Measurements from ENCODE around the gene ZFAND3. TPM values are rescaled to one million over a fixed set of nuclear protein-coding genes. Genes with fewer than 3 reads are reported as not detected.

ZFAND3 gene
- total and polyA plus RNA-seq, 2 of the 4 experiments (the other 2 are of a cell fraction) = 10.9 to 26.7 TPM

- H4K20me1 ChIP-seq (ENCODE audit: insufficient read depth, low read length) = peaks cover 75% of the 10 kb centered on the region
- no peak overlapping the region for H3K23ac ChIP-seq (ENCODE audit: low read depth, low read length)
- peak; percentile 5 for DNase-seq
- H2BK15ac ChIP-seq (ENCODE audit: low read depth, low read length) = no peak overlapping the region
- H3K18ac ChIP-seq (ENCODE audit: low read depth, low read length) = no peak overlapping the region
- TF ChIP-seq USF2 (IDR thresholded peaks at IDR 0.05; ENCODE audit: low read depth, low read length) = peak; percentile 22; the same call in 1 of the 2 replicates
- TF ChIP-seq CHD1 (IDR thresholded peaks at IDR 0.05; ENCODE audit: low read depth, low read length) = no peak
- 0 out of 2 replicates have a peak, but pooled peaks have one; percentile 13 for TF ChIP-seq BHLHE40 (IDR thresholded peaks at IDR 0.05; ENCODE audit: low read depth, low read length)
- peaks cover 17% of the 10 kb centered on the region; the same call in 1 of the 2 replicates for H3K4me1 ChIP-seq (ENCODE audit: control insufficient read depth, insufficient read depth, low read length)
- H2BK20ac ChIP-seq (ENCODE audit: low read depth, low read length) = no peak overlapping the region
- no peak overlapping the region for H4K91ac ChIP-seq (ENCODE audit: insufficient read depth, low read depth, low read length)
- no peak overlapping the region for H3K27ac ChIP-seq (ENCODE audit: insufficient read depth, low read length)
- H3K9me1 ChIP-seq (ENCODE audit: insufficient read depth, low read length) = peaks cover 35% of the 10 kb centered on the region
- no peak overlapping the region for H2BK120ac ChIP-seq (ENCODE audit: low read depth, low read length)
- in situ Hi-C loops (cut with MboI; ENCODE audit: low sequenced_read_pairs) (no loop called here), intact Hi-C loops (cut with micrococcal nuclease) (loop anchor here (10.0 kb wide), 2 partner anchors 111 to 419 kb away; no protein-coding TSS in a partner anchor), dilution Hi-C loops (cut with HindIII; ENCODE audit: low sequenced_read_pairs, unreplicated experiment) (no loop called here)
- H3K56ac ChIP-seq (ENCODE audit: extremely low read depth, insufficient read depth, low read length) = no peak overlapping the region
- H4K5ac ChIP-seq (ENCODE audit: low read depth, low read length) = no peak overlapping the region
- no peak overlapping the region for H3K4me2 ChIP-seq (ENCODE audit: low read depth, low read length)
- no peak overlapping the region for H2AFZ ChIP-seq (replicated peaks; ENCODE audit: low read length, poor library complexity)
- H2AK5ac ChIP-seq (ENCODE audit: low read depth, low read length) = peak overlapping the region; percentile 32; the same call in 1 of the 2 replicates
- ChIA-PET POLR2A (ENCODE audit: unreplicated experiment) (no interaction called here), CTCF (no interaction called here)
- no peak overlapping the region for H3K9ac ChIP-seq (ENCODE audit: low read depth, low read length)
- peak overlapping the region; percentile 30; the same call in 1 of the 2 replicates for H3K14ac ChIP-seq (replicated peaks; ENCODE audit: low read depth, low read length)
- H4K8ac ChIP-seq (ENCODE audit: low read depth in 2 of 2, low read length in 2 of 2) = no peak overlapping the region
- peaks cover 59 to 88% of the 10 kb centered on the region in 2 experiments for H3K79me1 ChIP-seq (ENCODE audit: low read depth in 1 of 2, low read length in 2 of 2)
- H3K9me3 ChIP-seq (ENCODE audit: control insufficient read depth, insufficient read depth, low read length) = no peaks in the 10 kb centered on the region
- ATAC-seq (ENCODE audit: low read depth) = no peak
- H2BK5ac ChIP-seq (ENCODE audit: low read depth, low read length, poor library complexity, severe bottlenecking) = no peak overlapping the region
- H2AK9ac ChIP-seq (replicated peaks; ENCODE audit: low read depth, low read length, poor library complexity) = peak overlapping the region; percentile 13
- no peaks in the 10 kb centered on the region for H3K27me3 ChIP-seq (ENCODE audit: control insufficient read depth, insufficient read depth, low read length)
- H3K36me3 ChIP-seq (ENCODE audit: control insufficient read depth, insufficient read depth, low read length) = peaks cover 5% of the 10 kb centered on the region; the same call in 1 of the 2 replicates
- H3K4me3 ChIP-seq (ENCODE audit: insufficient read depth, low read depth, low read length) = no peak overlapping the region
- BruUV-seq (replicated peaks) = no TSS peak
- H3K4ac ChIP-seq (ENCODE audit: low read depth, low read length) = no peak overlapping the region
- WGBS, 2 experiments (ENCODE audit: extremely low coverage in 2 of 2, insufficient read length in 1 of 2) = no CpG with 5 or more reads among the region's 8 CpGs
These were observed 326.6 kb downstream of the ZFAND3 start for GRCh38 chr6:38146021-38146733.

Data from IMR-90 (cell line).